ENCODE results near the gene TFEB. TPM values are rescaled to one million over a fixed set of nuclear protein-coding genes. Genes with fewer than 3 reads are reported as not detected.

Gene TFEB
- total RNA-seq, 3 donors from 2014 or later (not counting 1 experiment from before 2014, with no cell fraction given), result 56.0 to 66.7 (median 66.2) TPM

DNA sequence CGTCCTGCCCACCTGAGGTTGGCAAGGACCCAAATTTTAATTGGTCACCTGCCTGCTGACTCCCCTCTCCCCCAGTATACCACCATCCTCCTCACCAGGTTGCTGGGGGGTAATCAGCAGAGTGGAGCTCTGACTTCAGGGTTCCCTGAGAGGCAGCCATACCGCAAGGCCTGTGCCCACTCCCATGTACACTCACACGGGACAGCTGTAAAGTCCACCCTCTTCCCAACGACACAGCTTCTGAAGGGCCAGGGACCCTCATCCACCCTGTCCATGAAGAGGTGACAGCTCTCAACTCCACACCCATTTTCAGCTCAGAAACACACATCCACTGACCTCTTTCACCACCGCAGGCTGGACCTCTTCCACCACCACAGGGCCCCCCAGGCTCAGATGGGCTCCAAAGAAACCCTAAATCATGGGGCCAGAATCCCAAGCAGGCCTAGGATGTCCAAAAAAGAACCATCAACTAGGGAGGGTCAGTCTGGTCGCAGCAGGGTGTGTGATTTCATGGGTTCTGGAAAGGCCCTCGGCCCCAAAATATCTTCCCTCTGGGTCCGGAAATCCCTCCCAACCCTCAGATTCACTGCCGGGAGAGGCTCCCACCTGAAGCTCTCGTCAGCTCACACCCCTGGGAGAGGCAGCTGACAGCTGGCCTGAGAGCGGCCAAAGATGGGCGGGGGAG is 30.0 kb downstream of the TFEB start:
- no peaks in the 10 kb centered on the region for H3K9me3 Mint-ChIP-seq
- peak overlapping the region; percentile 19 for H3K4me3 Mint-ChIP-seq
- WGBS (ENCODE audit: insufficient coverage), result 76% methylated on average over 12 of the region's 12 CpGs

DNA sequence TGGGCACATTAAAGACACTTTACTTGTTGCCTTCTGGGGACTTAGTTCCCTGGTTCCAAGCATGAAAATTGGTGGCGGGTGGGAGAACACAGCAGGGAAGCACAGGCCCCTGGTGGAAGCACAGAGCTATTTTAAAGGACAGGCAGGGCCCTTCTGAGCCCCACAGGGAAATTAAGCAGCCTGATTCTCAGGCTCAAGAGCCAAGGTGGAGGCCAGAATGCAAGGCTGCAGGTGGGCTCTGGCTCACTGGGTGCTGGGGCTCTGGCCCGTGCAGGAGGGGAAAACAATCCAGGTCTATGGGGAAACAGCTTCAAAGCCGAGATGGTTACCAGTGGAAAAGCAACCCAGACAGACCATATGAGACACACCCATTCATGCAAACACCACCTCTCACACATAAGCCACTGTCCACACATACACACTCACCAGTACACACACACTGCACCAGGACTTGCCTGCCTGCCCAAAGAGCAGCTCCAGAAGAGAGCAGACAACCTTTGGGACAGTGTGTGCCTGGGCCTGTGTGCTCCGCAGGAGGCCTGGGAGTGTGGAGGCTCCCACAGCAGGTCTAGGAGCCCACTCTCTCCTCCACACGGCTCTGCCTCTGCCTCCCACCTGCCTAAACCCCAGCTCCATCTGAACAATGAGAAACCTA is 30.6 kb downstream of the TFEB start:
- ATAC-seq (no peak), DNase-seq (no peak)
- no peaks in the 10 kb centered on the region for H3K9me3 ChIP-seq (ENCODE audit: control insufficient read depth, insufficient read depth, low read length)
- peak overlapping the region; percentile 92 to 93 for H3K27ac Mint-ChIP-seq
- no peak overlapping the region for H3K4me3 ChIP-seq (ENCODE audit: low read length)
- no peaks in the 10 kb centered on the region for H3K27me3 Mint-ChIP-seq (ENCODE audit: low read depth in 2 of 2)
- H3K9me3 Mint-ChIP-seq, result no peaks in the 10 kb centered on the region
- 73% methylated on average over 5 of the region's 5 CpGs for WGBS (ENCODE audit: insufficient coverage)
- H3K36me3 Mint-ChIP-seq, result no peaks in the 10 kb centered on the region
- peaks cover 61% of the 10 kb centered on the region for H3K4me1 ChIP-seq (ENCODE audit: control insufficient read depth, insufficient read depth, low read length)
- intact Hi-C loops (cut with micrococcal nuclease), result loop anchor here (10.0 kb wide), 1 partner anchor 460 kb away; no protein-coding TSS in a partner anchor
- H3K36me3 ChIP-seq (ENCODE audit: control insufficient read depth, insufficient read depth, low read length), result no peaks in the 10 kb centered on the region
- H3K4me1 Mint-ChIP-seq, result peaks cover 53 to 79% of the 10 kb centered on the region in 2 donors
- peak overlapping the region; percentile 28 for H3K4me3 Mint-ChIP-seq
- TF ChIP-seq, protein P1, sequence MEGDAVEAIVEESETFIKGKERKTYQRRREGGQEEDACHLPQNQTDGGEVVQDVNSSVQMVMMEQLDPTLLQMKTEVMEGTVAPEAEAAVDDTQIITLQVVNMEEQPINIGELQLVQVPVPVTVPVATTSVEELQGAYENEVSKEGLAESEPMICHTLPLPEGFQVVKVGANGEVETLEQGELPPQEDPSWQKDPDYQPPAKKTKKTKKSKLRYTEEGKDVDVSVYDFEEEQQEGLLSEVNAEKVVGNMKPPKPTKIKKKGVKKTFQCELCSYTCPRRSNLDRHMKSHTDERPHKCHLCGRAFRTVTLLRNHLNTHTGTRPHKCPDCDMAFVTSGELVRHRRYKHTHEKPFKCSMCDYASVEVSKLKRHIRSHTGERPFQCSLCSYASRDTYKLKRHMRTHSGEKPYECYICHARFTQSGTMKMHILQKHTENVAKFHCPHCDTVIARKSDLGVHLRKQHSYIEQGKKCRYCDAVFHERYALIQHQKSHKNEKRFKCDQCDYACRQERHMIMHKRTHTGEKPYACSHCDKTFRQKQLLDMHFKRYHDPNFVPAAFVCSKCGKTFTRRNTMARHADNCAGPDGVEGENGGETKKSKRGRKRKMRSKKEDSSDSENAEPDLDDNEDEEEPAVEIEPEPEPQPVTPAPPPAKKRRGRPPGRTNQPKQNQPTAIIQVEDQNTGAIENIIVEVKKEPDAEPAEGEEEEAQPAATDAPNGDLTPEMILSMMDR (IDR thresholded peaks at IDR 0.05), result no peak
- H3K27ac ChIP-seq (ENCODE audit: low read length), result peak overlapping the region; percentile 79
- H3K27me3 ChIP-seq (ENCODE audit: control insufficient read depth, insufficient read depth, low read length), result no peaks in the 10 kb centered on the region

More for the DNA sequence above, 30.0 kb downstream of the TFEB start:
- H3K27me3 ChIP-seq (ENCODE audit: control insufficient read depth, insufficient read depth, low read length), result no peaks in the 10 kb centered on the region
- H3K36me3 ChIP-seq (ENCODE audit: control insufficient read depth, insufficient read depth, low read length), result no peaks in the 10 kb centered on the region
- intact Hi-C loops (cut with micrococcal nuclease), result loop anchor here (10.0 kb wide), 1 partner anchor 459 kb away; no protein-coding TSS in a partner anchor
- TF ChIP-seq, protein P1 (IDR thresholded peaks at IDR 0.05), result no peak
- H3K4me3 ChIP-seq (ENCODE audit: low read length), result no peak overlapping the region
- peak overlapping the region; percentile 92 to 93 for H3K27ac Mint-ChIP-seq
- no peaks in the 10 kb centered on the region for H3K36me3 Mint-ChIP-seq
- no peaks in the 10 kb centered on the region for H3K27me3 Mint-ChIP-seq (ENCODE audit: low read depth in 2 of 2)
- DNase-seq, result no peak
- no peaks in the 10 kb centered on the region for H3K9me3 ChIP-seq (ENCODE audit: control insufficient read depth, insufficient read depth, low read length)
- peaks cover 60% of the 10 kb centered on the region for H3K4me1 ChIP-seq (ENCODE audit: control insufficient read depth, insufficient read depth, low read length)
- peak overlapping the region; percentile 79 for H3K27ac ChIP-seq (ENCODE audit: low read length)
- peaks cover 50 to 77% of the 10 kb centered on the region in 2 donors for H3K4me1 Mint-ChIP-seq
- no peak for ATAC-seq

DNA sequence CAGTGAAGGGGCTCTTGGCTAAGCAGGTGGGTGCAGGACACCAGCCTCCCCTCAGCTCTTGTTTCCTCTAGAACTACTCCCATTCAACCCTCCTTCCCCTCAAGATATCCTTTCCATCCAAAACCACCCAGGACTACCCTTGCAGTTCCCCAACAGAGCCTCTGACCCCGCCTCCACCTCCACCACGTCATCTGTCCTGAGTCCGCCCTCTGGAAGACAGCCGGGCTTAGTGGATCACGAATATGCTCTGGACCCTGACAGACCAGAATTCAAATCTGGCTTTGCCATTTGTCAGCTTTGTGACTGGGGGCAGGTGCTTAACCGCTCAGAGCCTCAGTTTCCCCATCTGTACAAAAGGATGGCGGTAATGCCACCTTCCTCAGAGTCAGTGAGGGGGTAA is 31.4 kb downstream of the TFEB start:
- no peak overlapping the region for H3K4me3 ChIP-seq (ENCODE audit: low read length)
- H3K4me1 ChIP-seq (ENCODE audit: control insufficient read depth, insufficient read depth, low read length), result peaks cover 63% of the 10 kb centered on the region
- Mint-ChIP-seq H3K4me3 (no peak overlapping the region), H3K27ac (peak overlapping the region; percentile 92 to 93), H3K9me3 (no peaks in the 10 kb centered on the region), H3K36me3 (no peaks in the 10 kb centered on the region), H3K4me1 (peaks cover 61 to 80% of the 10 kb centered on the region in 2 donors), H3K27me3 (ENCODE audit: low read depth in 2 of 2) (no peaks in the 10 kb centered on the region)
- DNase-seq (no peak), ATAC-seq (no peak)
- H3K27me3 ChIP-seq (ENCODE audit: control insufficient read depth, insufficient read depth, low read length), result no peaks in the 10 kb centered on the region
- intact Hi-C loops (cut with micrococcal nuclease), result loop anchor here (10.0 kb wide), 1 partner anchor 461 kb away; no protein-coding TSS in a partner anchor
- no peaks in the 10 kb centered on the region for H3K36me3 ChIP-seq (ENCODE audit: control insufficient read depth, insufficient read depth, low read length)
- H3K27ac ChIP-seq (ENCODE audit: low read length), result no peak overlapping the region
- TF ChIP-seq, protein P1 (IDR thresholded peaks at IDR 0.05), result no peak
- H3K9me3 ChIP-seq (ENCODE audit: control insufficient read depth, insufficient read depth, low read length), result no peaks in the 10 kb centered on the region
- WGBS (ENCODE audit: insufficient coverage), result 95% methylated on average over 7 of the region's 7 CpGs

Measured in natural killer cell (primary cell).